Fibroblast of lung (primary cell): ENCODE measurements around the gene DLX6. TPM values are rescaled to one million over a fixed set of nuclear protein-coding genes. Genes with fewer than 3 reads are reported as not detected.
"Not testable (repeated sequence)": the region's sequence is repeated elsewhere in the genome, so short reads cannot be mapped to it uniquely, and the experiment has no call there.

Source experiments
- DNase-seq, 2 donors: peaks; one replicate each; pipeline versions ENCODE4 v3.0.0 to v3.0.0-alpha.2; 2010; ENCODE audit warnings: low read depth in 2 of 2
- H2AFZ ChIP-seq: 2 replicates; pipeline ENCODE4 v1.5.1; 2012; ENCODE audit warnings: low read length, control low read depth, inconsistent platforms
- H3K27ac ChIP-seq: 2 replicates; pipeline ENCODE4 v1.5.1; 2011; ENCODE audit warnings: low read length, control low read depth; ENCODE audit not compliant: insufficient read depth
- H3K27me3 ChIP-seq: 2 replicates; pipeline ENCODE4 v1.5.1; 2011; ENCODE audit warnings: mild to moderate bottlenecking, low read length; ENCODE audit not compliant: control insufficient read depth, insufficient read depth
- H3K36me3 ChIP-seq: 2 replicates; pipeline ENCODE4 v1.5.1; 2011; ENCODE audit warnings: low read length; ENCODE audit not compliant: control insufficient read depth, insufficient read depth
- H3K4me1 ChIP-seq: 2 replicates; pipeline ENCODE4 v1.5.1; 2011; ENCODE audit warnings: low read length; ENCODE audit not compliant: control insufficient read depth, insufficient read depth; ENCODE audit errors: extremely low read depth
- H3K4me2 ChIP-seq: 2 replicates; pipeline ENCODE4 v1.5.1; 2011; ENCODE audit warnings: low read length, control low read depth; ENCODE audit not compliant: insufficient read depth; ENCODE audit errors: extremely low read depth
- H3K4me3 ChIP-seq, 4 experiments: fragments of 200-600 bp in 1 of 4; sonication (generic) in 1 of 4; replicated peaks in 1 of 4; 2 replicates each; pipeline ENCODE4 v1.5.1; 2011 to 2016; ENCODE audit warnings: low read length in 4 of 4, low read depth in 3 of 4, mild to moderate bottlenecking in 3 of 4, control low read depth in 2 of 4, inconsistent platforms in 1 of 4, mixed read lengths in 1 of 4; ENCODE audit not compliant: insufficient read depth in 1 of 4; ENCODE audit errors: control extremely low read depth in 1 of 4
- H3K79me2 ChIP-seq: 2 replicates; pipeline ENCODE4 v1.5.1; 2012; ENCODE audit warnings: mild to moderate bottlenecking, low read length, inconsistent platforms; ENCODE audit not compliant: control insufficient read depth, insufficient read depth
- H3K9ac ChIP-seq: 2 replicates; pipeline ENCODE4 v1.5.1; 2011; ENCODE audit warnings: mild to moderate bottlenecking, low read length, control low read depth; ENCODE audit not compliant: insufficient read depth
- H3K9me3 ChIP-seq: 2 replicates; pipeline ENCODE4 v1.5.1; 2012; ENCODE audit warnings: low read depth, low read length; ENCODE audit not compliant: control insufficient read depth, insufficient read depth
- H4K20me1 ChIP-seq: 2 replicates; pipeline ENCODE4 v1.5.1; 2011; ENCODE audit warnings: low read length; ENCODE audit not compliant: control insufficient read depth, insufficient read depth; ENCODE audit errors: extremely low read depth
- CTCF ChIP-seq, 2 donors: IDR thresholded peaks in 1 of 2; conservative IDR thresholded peaks in 1 of 2; 1 replicate in 1 of 2; 2 replicates in 1 of 2; pipeline ENCODE4 v1.5.1; 2011 to 2012; ENCODE audit warnings: low read length in 2 of 2, control low read depth in 1 of 2, inconsistent platforms in 1 of 2, low read depth in 1 of 2, mild to moderate bottlenecking in 1 of 2
- EZH2 ChIP-seq: IDR thresholded peaks from 2 replicates; pipeline ENCODE4 v1.5.1; 2012; ENCODE audit warnings: low read length, control low read depth, mild to moderate bottlenecking; ENCODE audit errors: missing control alignments
- polyA plus RNA-seq, 2 donors: library from polyadenylated mRNA; depleted of rRNA in 1 of 2; stranded (reverse) in 1 of 2; unstranded in 1 of 2; fragments of >200 nt; gene quantifications; 2 replicates each; pipeline ENCODE4 v1.2.1, GENCODE V29; 2011 to 2012; ENCODE audit warnings: missing spikeins in 1 of 2
- total RNA-seq: library from RNA; depleted of rRNA; stranded (reverse); fragments of >200 nt; gene quantifications from 2 replicates; pipeline ENCODE4 v1.2.1, GENCODE V29; 2014

Gene DLX6
- total and polyA plus RNA-seq, 2 donors (not counting 1 experiment from before 2014, with no cell fraction given) = under 0.01 TPM; not detected in 1

- Histone ChIP-seq H4K20me1 (no peaks in the 10 kb centered on the region), H3K79me2 (no peaks in the 10 kb centered on the region), H2AFZ (no peak overlapping the region), H3K9ac (no peak overlapping the region), H3K9me3 (no peaks in the 10 kb centered on the region), H3K36me3 (no peaks in the 10 kb centered on the region), H3K27me3 (peaks cover 44% of the 10 kb centered on the region), H3K4me1 (no peaks in the 10 kb centered on the region), H3K27ac (no peak overlapping the region), H3K4me2 (no peak overlapping the region), H3K4me3 (no peak overlapping the region)
- TF ChIP-seq CTCF (conservative IDR thresholded peaks at IDR 0.05 in 1 of 2, IDR thresholded peaks at IDR 0.05 in 1 of 2; ENCODE audit: low read depth in 1 of 2, low read length in 2 of 2) = no peak
- no peak for TF ChIP-seq EZH2
- no peak for DNase-seq
Observed at GRCh38 chr7:97025983-97026714, 20.8 kb downstream of the DLX6 start.

- Histone ChIP-seq H3K79me2 (no peaks in the 10 kb centered on the region), H3K9ac (no peak overlapping the region), H4K20me1 (no peaks in the 10 kb centered on the region), H2AFZ (no peak overlapping the region), H3K36me3 (no peaks in the 10 kb centered on the region), H3K27ac (no peak overlapping the region), H3K4me1 (no peaks in the 10 kb centered on the region), H3K4me2 (peak overlapping the region; percentile 11), H3K4me3 (peak overlapping the region in 1 of 4 experiments; percentile 51), H3K9me3 (no peaks in the 10 kb centered on the region), H3K27me3 (peaks cover 38% of the 10 kb centered on the region)
- no peak for DNase-seq
- no peak for TF ChIP-seq EZH2
Observed at GRCh38 chr7:97026715-97027426, 21.5 kb downstream of the DLX6 start.

- peak overlapping the region in 3 of 4 experiments; percentile 1 to 51 (median 46) for H3K4me3 ChIP-seq
- TF ChIP-seq EZH2 (peak; percentile 19), CTCF (conservative IDR thresholded peaks at IDR 0.05 in 1 of 2, IDR thresholded peaks at IDR 0.05 in 1 of 2; ENCODE audit: low read depth in 1 of 2, low read length in 2 of 2) (peak; percentile 97 to 98)
- H4K20me1 ChIP-seq = no peaks in the 10 kb centered on the region
- no peak overlapping the region for H3K9ac ChIP-seq
- no peaks in the 10 kb centered on the region for H3K4me1 ChIP-seq
- no peaks in the 10 kb centered on the region for H3K79me2 ChIP-seq
- no peaks in the 10 kb centered on the region for H3K36me3 ChIP-seq
- peaks cover 33% of the 10 kb centered on the region for H3K27me3 ChIP-seq
- peak; percentile 74 to 85 for DNase-seq
- H3K9me3 ChIP-seq = no peaks in the 10 kb centered on the region
- H3K4me2 ChIP-seq = peak overlapping the region; percentile 11
- H3K27ac ChIP-seq = no peak overlapping the region
- H2AFZ ChIP-seq = no peak overlapping the region
Observed at GRCh38 chr7:97027427-97028234, 22.3 kb downstream of the DLX6 start.

- H3K36me3 ChIP-seq, H3K9me3 ChIP-seq, H3K4me2 ChIP-seq, H3K4me3 ChIP-seq, H3K79me2 ChIP-seq, H3K27ac ChIP-seq, DNase-seq, H2AFZ ChIP-seq, H3K4me1 ChIP-seq, H3K9ac ChIP-seq, H3K27me3 ChIP-seq, H4K20me1 ChIP-seq: not testable (repeated sequence)
Observed at GRCh38 chr7:97034213-97034852, 29.0 kb downstream of the DLX6 start.
